ENCODE measurements around the gene FIG4.
A peak's percentile ranks its signal among the peaks of the same experiment; 100 is the strongest.
"Not testable (repeated sequence)": the region's sequence is repeated elsewhere in the genome, so short reads cannot be mapped to it uniquely, and the experiment has no call there.

Gene FIG4

DNA sequence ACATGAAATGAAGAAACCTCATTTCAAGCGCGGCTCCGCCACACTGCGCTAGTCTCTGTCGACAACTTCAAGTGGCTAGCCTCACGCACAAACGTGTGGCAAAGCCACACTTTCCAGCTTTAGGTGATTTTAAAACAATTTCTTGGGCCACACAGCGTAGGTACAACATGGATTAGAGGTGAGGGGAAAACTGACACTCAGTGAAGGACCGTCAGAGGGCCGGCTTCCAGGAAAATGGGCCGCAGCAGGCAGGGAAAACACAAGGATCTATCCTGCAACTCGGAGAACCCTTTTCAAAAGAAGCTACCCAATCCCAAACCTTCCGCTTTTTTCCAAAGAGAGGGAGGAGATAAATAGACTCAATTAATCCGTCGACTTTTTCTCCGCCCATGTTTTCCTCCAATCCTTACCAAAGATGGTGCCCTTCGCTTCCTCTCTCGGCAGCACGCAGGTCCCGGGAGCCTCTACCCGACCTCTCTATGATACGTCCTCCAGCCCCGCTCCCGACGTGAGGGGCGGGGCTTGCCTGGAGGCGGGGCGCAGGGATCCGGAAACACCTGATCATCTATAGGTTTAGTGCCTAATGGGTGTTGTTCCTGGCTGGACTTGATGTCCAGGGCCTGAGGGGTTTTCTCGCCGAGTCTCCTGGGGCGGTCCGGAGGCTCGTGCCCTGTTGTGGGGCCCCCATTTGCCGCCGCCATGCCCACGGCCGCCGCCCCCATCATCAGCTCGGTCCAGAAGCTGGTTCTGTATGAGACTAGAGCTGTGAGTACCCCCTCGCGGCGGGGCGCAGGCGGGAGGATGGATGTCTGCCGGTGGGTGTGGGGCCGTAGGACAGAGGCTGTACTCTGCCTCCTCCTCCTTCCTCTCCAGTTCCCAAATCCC, at the start of gene FIG4, which contains the start of gene AK9:
FIG4 (plus strand) TSS at position 560 of the 885 bp plus-strand sequence; CDS start at position 700, 140 bp downstream.
AK9 (minus strand) TSS at position 466 of the 885 bp plus-strand sequence. CDS start 15,457 bp downstream, outside the sequence.
- peak; percentile 85 for DNase-seq (ENCODE audit: low spot score)

DNA sequence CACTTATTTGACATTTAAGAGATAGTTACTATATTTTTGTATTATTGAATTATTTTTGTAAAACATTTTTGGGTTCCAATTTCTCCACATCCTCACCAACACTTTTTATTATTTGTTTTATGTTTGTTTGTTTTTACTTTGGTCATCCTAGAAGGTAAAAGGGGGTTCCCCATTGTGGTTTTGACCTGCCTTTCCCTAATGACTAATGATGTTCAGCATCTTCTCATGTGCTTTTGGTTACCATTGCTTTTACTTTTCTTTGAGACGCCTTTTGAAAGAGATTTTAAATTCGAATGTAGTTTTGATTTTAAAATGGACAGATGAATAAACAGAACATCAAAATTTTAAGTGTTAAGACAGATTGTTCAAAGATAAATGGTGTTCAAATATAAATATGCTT, 47.0 kb upstream of the FIG4 start:
- DNase-seq (ENCODE audit: low spot score) = no peak

DNA sequence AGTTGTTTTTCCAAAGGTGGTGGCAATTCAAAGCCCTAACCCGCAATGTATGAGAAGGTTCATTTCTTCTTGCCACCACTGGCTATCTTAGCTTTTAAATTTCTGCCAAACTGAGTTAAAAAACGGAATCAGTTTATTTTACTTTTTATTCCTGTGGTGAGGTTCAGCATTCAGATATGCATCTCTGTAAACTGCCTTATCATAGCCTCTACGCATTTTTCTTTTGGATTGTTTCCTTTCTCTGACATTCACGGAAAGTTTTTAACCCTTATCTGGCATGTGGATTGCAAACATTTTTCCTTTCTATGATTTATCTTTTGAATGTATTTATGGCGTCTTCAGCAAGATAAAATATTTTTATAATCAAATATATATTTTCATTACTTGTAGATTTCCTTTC, 37.8 kb upstream of the FIG4 start:
- no peak for DNase-seq (ENCODE audit: low spot score)

DNA sequence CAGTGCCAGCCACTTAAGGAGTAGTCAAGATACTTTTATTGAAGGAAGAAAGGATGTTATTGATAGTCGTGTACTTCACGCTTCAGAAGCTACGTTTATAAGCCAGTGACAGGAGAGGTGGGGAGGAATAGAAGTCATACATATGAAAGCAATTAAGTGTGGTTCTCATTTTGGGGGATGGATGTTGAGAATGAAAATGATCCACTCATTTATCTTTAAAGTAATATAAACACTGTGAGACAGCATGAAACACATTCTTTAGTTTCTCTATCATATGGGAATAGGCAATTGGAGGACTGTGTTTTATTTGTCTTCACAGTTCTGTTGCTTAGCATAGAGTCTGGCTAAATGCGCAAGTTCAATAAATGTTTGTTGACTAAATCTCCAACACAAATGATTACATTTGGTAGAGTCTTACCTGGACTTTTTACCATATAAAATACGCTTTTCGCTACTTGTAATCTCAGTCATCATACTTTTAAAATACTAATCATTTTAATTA, 35.3 kb upstream of the FIG4 start:
- no peak for DNase-seq (ENCODE audit: low spot score)

DNA sequence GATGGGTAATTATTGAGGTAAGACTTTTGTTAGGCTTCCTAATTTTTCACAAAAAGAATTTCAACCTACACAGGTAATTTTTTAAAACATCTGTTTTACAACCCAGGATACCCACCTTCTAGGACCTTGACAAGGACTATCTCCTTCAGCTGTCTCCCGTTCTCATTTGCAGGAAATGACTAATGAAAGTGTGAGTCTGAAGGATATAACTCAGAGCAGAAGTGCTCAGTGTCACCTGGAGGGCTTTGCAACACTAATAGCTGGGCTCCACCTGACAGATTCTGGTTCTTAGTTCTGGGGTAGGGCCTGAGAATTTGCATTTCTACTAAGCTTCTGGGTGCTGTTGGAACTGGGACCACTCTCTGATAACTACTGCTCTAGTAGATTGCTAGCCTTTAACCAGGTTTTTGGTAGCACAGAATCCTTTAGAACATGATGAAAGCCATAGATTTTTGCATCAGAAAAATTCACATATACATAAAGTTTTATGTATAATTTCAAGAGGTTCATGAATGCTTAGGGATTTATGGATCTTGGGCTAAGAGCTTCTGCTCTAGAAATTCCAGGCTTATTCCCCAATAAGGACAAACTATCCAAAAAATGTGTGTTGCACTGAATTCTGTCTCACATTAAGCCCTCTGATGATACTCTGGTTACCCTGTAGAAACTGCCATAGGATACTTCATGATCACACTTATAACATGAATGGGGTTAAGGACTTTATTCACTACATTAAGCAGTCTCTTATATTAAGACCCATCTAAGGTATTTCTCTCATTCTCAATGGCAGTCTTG, 30.4 kb upstream of the FIG4 start:
- no peak for DNase-seq (ENCODE audit: low spot score)

DNA sequence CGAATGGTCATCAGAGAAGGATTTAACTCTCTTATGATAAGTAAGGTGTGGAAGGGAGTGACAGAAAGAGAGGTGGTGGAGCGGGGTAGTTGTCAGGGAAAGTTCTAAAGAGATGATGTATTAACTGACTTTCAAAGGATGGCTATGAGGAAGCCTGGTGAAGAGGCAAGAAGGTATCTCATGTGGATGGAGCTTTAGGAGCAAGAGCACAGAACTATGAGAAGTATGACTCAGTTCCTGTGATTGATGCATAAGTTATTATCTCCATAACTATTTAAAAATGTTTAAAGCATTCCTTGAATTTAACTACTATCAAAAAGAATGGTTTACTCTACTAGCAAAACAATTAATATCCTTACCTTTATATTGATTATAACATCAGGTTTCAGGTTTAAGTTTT, 28.9 kb upstream of the FIG4 start:
- no peak for DNase-seq (ENCODE audit: low spot score)

DNA sequence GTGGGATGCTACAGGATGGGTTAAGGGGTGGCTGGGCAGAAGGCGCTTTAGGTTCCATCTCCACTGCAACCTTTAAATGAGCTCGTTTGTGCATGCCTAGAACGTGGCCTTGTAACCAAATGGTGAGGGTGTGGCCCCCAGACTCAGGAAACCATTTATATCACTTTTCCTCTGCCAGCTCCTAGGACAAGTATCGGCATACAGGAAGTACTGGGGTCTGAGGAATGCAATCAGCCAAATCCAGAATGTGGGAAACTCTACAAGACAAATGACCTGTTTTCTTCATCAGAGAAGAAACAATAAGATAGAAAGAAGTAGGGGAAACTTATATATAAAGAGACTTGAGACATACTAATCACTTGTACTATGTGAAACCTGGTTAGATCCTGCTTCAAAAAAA, 21.3 kb upstream of the FIG4 start:
- no peak for DNase-seq (ENCODE audit: low spot score)

DNA sequence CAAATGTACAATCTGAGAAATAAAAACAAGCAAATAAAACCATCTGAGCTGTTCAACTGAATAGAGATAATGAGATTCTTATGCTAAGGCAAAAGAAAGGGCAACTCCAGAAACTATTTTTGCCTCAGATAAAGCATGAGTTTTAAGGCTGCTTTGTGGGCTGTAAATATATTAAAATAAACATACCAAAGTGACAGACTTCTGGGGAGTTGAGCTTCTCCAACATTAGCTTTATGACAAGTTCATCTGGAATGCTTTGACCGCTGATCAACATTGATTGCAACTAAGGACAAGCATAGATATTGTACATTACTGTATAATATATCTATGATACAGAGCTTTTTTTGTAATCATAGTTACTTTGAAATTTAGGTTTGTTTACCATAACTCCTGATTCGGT, 19.4 kb upstream of the FIG4 start:
- DNase-seq (ENCODE audit: low spot score) = no peak

DNA sequence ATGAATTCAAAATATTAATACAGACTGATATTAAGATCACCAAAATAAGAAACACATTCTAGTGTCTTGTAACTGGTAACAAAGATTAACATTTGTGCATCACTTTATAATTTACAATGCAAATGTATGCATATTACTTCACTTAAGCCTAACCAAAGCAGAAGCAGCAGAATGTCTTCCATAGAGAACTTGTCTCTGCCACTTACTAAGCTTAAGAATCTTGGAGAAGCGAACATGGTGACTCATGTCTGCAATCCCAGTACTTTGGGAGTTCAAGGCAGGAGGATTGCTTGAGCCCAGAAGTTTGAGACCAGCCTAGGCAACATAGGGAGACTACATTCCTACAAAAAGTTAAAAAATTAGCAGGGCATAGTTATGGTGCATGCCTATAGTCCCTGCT, 18.9 kb upstream of the FIG4 start:
- no peak for DNase-seq (ENCODE audit: low spot score)

DNA sequence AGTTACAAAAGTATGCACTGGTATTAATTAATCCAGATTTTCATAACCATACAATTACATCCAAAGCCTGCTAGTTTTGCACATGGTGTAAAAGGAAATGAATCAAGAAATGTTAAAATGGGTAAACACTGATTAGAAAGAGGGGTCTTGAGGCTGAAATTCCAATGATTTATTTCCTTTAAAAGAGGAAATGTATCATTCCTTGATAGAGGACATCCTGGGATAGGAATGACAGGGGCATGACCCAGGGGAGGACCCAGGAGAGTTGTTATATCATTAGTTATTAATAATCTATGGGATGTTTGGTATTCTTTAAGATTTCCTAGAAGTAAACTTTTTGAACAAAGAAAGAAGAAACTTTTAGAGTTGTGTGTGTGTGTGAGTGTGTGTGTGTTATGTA, 18.3 kb upstream of the FIG4 start:
- no peak for DNase-seq (ENCODE audit: low spot score)

DNA sequence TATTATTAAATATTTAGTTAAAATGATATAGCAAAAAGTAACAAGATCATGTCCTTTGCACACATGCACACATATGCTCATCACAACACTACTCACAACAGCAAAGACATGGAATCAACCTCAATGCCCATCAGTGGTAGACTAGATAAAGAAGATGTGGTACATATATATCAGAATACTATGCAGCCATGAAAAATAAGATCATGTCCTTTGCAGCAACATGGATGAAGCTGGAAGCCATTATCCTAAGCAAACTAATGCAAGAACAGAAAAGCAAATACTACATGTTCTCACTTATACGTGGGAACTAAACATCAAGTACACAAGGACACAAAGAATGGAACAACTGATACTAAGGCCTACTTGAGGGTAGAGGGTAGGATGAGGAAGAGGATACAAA, 14.4 kb upstream of the FIG4 start:
- DNase-seq (ENCODE audit: low spot score) = no peak

DNA sequence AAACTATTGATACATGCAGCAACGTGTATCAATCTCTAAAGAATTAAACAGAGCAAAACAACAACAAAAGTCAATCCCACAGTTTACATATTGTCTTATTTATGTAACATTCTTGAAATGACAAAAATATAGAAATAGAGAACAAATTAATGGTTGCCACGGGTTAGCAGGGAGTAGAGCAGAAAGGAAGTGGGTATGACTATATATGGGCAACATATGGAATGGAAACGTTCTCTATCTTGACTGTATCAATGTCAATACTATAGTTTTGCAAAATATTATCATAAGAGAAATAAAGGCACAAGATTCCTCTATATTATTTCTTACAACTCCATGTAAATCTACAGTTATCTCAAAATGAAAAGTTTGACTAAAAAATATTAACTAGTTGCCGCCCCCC, 12.9 kb upstream of the FIG4 start:
- DNase-seq (ENCODE audit: low spot score) = no peak

DNA sequence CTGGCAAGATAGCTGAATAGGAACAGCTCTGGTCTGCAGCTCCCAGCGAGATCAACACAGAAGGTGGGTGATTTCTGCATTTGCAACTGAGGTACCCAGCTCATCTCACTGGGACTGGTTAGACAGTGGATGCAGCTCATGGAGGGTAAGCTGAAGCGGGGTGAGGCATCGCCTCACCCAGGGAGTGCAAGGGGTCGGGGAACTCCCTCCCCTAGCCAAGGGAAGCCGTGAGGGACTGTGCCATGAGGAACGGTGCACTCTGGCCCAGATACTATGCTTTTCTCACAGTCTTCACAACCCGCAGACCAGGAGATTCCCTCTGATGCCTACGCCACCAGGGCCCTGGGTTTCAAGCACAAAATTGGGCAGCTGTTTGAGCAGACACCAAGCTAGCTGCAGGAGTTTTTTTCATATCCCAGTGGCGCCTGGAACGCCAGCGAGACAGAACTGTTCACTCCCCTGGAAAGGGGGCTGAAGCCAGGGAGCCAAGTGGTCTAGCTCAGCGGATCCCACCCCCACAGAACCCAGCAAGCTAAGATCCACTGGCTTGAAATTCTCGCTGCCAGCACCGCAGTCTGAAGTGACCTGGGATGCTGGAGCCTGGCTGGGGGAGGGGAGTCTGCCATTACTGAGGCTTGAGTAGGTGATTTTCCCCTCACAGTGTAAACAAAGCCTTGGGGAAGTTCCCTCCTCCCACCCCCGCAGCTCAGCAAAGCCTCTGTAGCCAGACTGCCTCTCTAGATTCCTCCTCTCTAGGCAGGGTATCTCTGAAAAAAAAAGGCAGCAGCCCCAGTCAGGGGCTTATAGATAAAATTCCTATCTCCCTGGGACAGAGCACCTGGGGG, 12.2 kb upstream of the FIG4 start:
- DNase-seq (ENCODE audit: low spot score) = not testable (repeated sequence)

DNA sequence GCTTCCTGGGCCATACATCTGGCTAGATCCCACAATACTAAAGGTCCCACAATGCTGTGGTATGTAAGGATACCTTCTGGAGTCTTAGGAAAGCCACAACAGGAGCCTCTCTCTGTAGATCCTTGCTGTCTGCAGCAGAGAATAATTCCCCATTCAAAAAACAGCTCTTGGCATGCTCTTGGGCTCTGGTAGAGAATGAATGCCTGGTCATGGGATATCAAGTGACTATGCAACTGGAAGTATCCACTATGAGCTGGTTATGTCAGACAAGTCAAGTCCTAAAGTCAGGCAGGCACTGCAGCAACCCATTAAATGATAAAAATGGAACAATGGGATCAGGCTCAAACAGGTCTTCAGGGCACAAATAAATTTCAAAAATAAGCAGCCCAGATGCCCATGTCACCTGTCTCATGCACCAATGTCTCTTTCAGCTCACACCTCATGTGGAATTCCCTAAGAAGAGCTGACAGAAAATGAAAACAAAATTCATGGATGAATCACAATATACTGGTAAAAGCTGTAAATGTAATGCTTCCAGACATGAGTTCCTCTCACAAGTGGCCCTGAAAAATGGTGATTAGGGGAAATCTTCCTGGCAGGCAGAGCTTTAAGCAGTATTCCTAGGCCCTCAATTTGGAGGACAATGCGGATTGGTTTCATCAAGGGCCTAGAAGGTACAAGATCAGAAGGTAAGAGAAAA, 4.4 kb upstream of the FIG4 start:
- no peak for DNase-seq (ENCODE audit: low spot score)

DNA sequence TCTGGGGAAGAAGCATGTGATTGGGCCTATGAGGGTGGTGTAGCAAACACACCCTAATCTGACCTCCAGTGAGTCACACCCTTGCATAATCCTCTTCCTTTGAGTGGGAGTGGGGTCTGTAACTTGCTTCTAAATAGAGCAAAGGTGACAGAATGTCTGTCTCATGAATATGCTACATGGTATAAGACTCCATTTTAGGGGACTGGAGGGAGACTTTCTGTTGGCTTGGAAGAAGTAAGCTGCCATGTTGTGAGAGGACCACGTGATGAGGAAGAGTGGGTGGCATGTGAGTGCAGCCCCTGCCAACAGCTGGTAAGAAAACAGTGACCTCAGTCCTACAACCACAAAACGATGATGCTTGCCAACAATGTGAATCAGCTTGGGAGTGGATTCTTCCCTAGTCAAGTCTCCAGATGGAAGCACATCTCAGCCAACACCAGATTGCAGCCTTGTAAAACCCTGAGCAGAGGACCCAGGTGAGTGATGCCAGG, 3.8 kb upstream of the FIG4 start:
- no peak for DNase-seq (ENCODE audit: low spot score)

DNA sequence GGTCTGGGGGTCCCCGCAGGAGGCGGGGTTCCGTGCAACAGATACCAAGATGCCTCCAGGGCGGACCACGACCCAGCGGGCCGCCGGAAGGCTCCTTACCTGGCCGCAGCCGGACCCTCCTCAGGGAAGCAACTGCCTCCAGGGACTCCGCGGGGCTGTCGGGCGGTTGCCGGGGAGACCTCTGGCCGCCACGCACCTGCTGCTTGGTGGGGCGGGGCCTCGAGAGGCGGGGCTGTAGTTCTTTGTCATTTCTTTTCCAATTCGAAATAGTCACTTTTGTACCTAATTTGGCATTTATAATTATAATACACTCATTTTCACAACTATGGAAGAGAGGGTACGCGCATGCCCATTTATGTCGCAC, 741 bp upstream of the FIG4 start:
- DNase-seq (ENCODE audit: low spot score) = peak; percentile 56

DNA sequence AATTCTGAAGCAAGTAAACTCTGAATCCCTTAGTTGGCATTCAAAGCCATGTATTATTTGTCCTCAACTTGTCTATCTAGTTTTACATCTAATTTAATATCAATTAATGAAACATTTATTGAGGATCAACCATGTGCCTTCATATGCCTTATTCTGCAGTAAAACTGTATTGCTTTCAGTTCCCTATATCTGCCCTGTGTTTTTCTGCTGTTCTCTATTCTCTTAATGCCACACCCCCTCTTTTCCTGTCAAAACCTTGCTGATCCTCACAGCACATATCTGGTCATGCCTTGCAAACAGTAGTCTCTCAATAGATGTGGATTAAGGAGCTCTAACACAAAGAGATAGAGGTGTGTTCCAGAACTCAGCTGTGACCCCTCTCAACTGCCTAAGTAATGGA, 2.0 kb downstream of the FIG4 start:
- peak; percentile 19 for DNase-seq (ENCODE audit: low spot score)

DNA sequence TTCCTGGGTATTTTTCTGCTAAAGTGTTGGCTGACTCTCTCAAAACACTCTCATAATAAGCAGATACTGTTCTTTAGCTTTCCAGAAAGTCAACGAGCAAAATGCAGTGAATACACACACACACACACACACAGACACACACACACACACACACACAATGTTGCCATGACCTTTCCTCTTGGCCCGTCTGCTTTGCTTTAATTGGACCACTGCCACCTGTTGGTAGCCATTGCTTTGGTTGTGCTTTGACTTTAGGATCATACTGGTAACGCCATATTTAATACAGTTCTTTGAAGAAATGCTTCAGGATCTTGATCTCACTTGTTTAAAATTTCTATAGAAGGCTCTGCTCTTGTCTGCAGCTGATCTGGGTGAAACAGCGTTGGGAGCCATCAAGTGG, 4.4 kb downstream of the FIG4 start:
- no peak for DNase-seq (ENCODE audit: low spot score)

DNA sequence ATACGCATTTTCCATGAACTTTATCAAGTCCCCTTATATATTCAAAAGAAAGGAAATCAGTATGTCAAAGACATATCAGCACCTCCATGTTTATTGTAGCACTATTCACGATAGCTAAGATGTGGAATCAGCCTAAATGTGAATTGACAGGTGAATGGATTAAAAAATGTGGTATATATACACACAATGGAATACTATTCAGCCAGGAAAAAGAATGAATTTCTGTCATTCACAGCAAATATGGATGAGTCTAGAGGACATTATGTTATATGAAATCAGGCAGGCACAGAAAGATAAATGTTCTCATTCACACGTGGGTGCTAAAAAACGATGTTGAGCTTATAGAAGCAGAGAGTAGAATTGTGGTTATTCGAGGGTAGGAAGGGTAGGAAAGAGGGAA, 5.3 kb downstream of the FIG4 start:
- DNase-seq (ENCODE audit: low spot score) = no peak

DNA sequence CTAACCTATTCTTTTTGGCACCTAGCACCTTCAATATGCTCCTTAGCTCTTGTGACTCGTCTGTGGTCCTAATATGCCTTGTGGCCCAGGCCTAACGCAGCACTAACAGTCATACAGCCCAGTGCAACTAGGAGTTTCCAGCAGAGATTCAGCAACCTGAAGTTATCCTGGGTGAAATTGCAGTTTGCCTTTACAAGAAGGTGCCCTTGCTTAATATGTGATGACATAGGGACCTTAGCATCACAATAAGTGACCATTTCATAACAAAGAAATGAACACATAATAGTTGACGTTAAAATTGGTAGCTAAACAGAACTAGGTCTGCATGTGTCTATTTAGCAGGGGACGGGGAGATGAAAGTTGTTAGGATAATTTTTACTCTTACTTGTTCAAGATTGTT, 10.1 kb downstream of the FIG4 start:
- no peak for DNase-seq (ENCODE audit: low spot score)

DNA sequence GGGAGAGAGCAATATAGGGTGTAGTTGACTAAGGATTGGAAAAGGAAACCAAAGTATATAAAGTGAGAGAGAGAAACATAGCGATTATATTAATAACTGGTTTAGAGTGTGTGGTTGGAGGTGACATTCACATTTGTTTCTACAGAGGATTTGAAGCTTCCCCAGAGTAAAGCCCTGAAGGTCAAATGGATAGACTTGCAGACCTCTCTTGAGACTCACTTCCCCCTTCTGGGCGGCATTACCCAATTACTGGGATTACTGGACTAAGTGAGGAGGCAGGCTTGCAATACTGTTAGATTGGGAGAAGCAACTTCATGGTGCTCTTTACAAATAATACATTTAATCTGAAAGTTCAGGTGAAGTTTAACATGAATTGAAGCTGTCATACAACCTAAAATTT, 10.7 kb downstream of the FIG4 start:
- DNase-seq (ENCODE audit: low spot score) = no peak
